HepG2 (cell line): ENCODE measurements around the gene NUAK2. TPM values are rescaled to one million over a fixed set of nuclear protein-coding genes. Genes with fewer than 3 reads are reported as not detected.

Experiments
- AHDC1 ChIP-seq: sonication (generic); formaldehyde crosslinking; IDR thresholded peaks from 2 replicates; pipeline ENCODE4 v1.5.1; 2020; ENCODE audit warnings: mild to moderate bottlenecking, missing genetic modification reagents, borderline replicate concordance
- ARHGAP35 ChIP-seq: sonication (generic); formaldehyde crosslinking; IDR thresholded peaks from 2 replicates; pipeline ENCODE4 v1.9.0; 2022; ENCODE audit warnings: mild to moderate bottlenecking, inconsistent platforms, moderate library complexity, missing genetic modification reagents, borderline replicate concordance
- FOXP1 ChIP-seq, 2 experiments: fragments of 450-650 bp in 1 of 2; IDR thresholded peaks; 2 replicates each; pipeline ENCODE4 v1.6.1; 2017 to 2018; ENCODE audit warnings: antibody characterized with exemption in 1 of 2
- KLF15 ChIP-seq: sonication (generic); formaldehyde crosslinking; IDR thresholded peaks from 2 replicates; pipeline ENCODE4 v1.8.1; 2023; ENCODE audit warnings: borderline replicate concordance, mild to moderate bottlenecking, inconsistent platforms, missing genetic modification reagents, mixed read lengths
- NR2F6 ChIP-seq, 2 experiments: IDR thresholded peaks; 2 replicates each; pipeline ENCODE4 v1.6.1; 2016; ENCODE audit warnings: antibody characterized with exemption in 1 of 2, mild to moderate bottlenecking in 1 of 2
- PLRG1 ChIP-seq: fragments of 450-650 bp; conservative IDR thresholded peaks from 2 replicates; pipeline ENCODE4 v1.6.1; 2016
- SCMH1 ChIP-seq: sonication (generic); formaldehyde crosslinking; IDR thresholded peaks from 2 replicates; pipeline ENCODE4 v1.9.0; 2021; ENCODE audit warnings: missing genetic modification reagents, mild to moderate bottlenecking, borderline replicate concordance
- SRSF1 ChIP-seq: fragments of 200-400 bp; formaldehyde crosslinking; optimal IDR thresholded peaks from 2 replicates; pipeline ENCODE3; 2017; ENCODE audit warnings: mild to moderate bottlenecking, low read depth, low read length, moderate library complexity
- STAT5B ChIP-seq: sonication (generic); formaldehyde crosslinking; IDR thresholded peaks from 2 replicates; pipeline ENCODE4 v1.4.0; 2020; ENCODE audit warnings: missing genetic modification reagents
- ZBTB2 ChIP-seq: sonication (generic); formaldehyde crosslinking; IDR thresholded peaks from 2 replicates; pipeline ENCODE4 v1.8.0; 2022; ENCODE audit warnings: low read depth, missing genetic modification reagents
- ZNF510 ChIP-seq: sonication (generic); formaldehyde crosslinking; IDR thresholded peaks from 2 replicates; pipeline ENCODE4 v1.4.0; 2020; ENCODE audit warnings: low read depth, mild to moderate bottlenecking, missing genetic modification reagents
- ZNF605 ChIP-seq: sonication (generic); formaldehyde crosslinking; IDR thresholded peaks from 2 replicates; pipeline ENCODE4 v1.8.0; 2022; ENCODE audit warnings: mild to moderate bottlenecking, missing genetic modification reagents
- ZNF850 ChIP-seq: sonication (generic); formaldehyde crosslinking; conservative IDR thresholded peaks from 2 replicates; pipeline ENCODE4 v1.9.0; 2021; ENCODE audit warnings: mild to moderate bottlenecking, missing genetic modification reagents
- polyA plus RNA-seq, 8 experiments: library from polyadenylated mRNA; depleted of rRNA in 3 of 8; stranded (reverse) in 7 of 8; unstranded in 1 of 8; fragments of >200 nt; fragmentation: Illumina TruSeq in 4 of 8; extraction: Trizol in 4 of 8; gene quantifications; 2 replicates each; pipeline versions ENCODE4 v1.2.1 to v1.2.3, GENCODE V29; 2011 to 2016; ENCODE audit warnings: low read depth in 4 of 8, missing spikeins in 1 of 8, mixed read lengths in 1 of 8; ENCODE audit not compliant: insufficient read depth in 1 of 8
- total RNA-seq, 5 experiments: library from RNA; depleted of rRNA; stranded (reverse); fragments of >200 nt; fragmentation: Illumina TruSeq; extraction: Trizol; gene quantifications; 2 replicates each; pipeline ENCODE4 v1.2.3, GENCODE V29; 2016; ENCODE audit warnings: low read depth in 1 of 5
- TF ChIP-seq, protein P1 (sequence below): IDR thresholded peaks from 2 replicates; pipeline ENCODE4 v1.4.0; 2020; ENCODE audit warnings: mild to moderate bottlenecking, missing genetic modification reagents
- TF ChIP-seq, protein P2 (sequence below): sonication (generic); formaldehyde crosslinking; IDR thresholded peaks from 2 replicates; pipeline ENCODE4 v1.8.1; 2023; ENCODE audit warnings: missing genetic modification reagents, inconsistent platforms, borderline replicate concordance

Gene NUAK2
- total and polyA plus RNA-seq, 2 of the 13 experiments (the other 11 are each of a cell fraction or from before 2014, with no cell fraction given) = 0.75 to 1.1 TPM

DNA sequence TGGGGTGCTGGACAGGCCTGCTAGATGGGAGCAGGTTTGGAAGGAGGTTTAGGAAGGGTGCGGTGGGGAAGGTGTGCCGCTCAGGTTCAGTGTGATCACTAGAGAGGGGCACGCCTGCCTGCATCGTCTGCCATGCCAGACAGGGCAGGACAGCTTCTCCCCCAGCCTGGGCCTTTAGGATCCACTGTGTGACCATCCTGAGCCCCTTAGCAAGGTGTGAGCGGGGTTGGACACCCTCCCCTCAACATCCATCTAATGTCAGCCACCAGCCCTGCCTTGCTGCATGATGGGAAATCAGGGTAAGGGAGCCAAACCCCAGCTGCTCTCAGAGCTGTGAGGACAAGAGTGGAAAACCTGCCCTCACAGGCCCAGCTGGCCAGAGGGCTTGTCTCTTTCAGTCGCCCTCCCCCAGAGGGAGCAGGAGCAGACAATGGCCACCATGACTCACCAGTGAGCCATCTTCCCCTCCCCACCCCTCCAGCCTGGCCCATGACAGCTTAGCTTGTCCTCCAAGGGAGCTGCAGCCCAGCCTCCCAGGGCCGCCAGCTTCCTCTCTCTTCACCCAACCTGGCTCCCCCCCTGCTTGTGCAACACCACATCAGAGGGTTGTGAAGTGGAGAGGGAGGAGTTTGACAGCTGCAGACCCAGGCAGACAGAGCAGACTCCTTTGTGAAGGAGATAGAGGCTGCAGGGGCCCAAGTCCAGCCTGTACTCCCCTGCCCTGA lies 37.0 kb downstream of the NUAK2 start (continued):
- TF ChIP-seq ZBTB2 (CRISPR knock-in tag) = no peak
- TF ChIP-seq, protein P1, sequence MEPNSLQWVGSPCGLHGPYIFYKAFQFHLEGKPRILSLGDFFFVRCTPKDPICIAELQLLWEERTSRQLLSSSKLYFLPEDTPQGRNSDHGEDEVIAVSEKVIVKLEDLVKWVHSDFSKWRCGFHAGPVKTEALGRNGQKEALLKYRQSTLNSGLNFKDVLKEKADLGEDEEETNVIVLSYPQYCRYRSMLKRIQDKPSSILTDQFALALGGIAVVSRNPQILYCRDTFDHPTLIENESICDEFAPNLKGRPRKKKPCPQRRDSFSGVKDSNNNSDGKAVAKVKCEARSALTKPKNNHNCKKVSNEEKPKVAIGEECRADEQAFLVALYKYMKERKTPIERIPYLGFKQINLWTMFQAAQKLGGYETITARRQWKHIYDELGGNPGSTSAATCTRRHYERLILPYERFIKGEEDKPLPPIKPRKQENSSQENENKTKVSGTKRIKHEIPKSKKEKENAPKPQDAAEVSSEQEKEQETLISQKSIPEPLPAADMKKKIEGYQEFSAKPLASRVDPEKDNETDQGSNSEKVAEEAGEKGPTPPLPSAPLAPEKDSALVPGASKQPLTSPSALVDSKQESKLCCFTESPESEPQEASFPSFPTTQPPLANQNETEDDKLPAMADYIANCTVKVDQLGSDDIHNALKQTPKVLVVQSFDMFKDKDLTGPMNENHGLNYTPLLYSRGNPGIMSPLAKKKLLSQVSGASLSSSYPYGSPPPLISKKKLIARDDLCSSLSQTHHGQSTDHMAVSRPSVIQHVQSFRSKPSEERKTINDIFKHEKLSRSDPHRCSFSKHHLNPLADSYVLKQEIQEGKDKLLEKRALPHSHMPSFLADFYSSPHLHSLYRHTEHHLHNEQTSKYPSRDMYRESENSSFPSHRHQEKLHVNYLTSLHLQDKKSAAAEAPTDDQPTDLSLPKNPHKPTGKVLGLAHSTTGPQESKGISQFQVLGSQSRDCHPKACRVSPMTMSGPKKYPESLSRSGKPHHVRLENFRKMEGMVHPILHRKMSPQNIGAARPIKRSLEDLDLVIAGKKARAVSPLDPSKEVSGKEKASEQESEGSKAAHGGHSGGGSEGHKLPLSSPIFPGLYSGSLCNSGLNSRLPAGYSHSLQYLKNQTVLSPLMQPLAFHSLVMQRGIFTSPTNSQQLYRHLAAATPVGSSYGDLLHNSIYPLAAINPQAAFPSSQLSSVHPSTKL (CRISPR knock-in tag) = peak; percentile 77
- TF ChIP-seq NR2F6 (IDR thresholded peaks at IDR 0.05) = peak; percentile 55; the same call in 1 of the 2 replicates
- peak; percentile 83 for TF ChIP-seq NR2F6 (CRISPR knock-in tag; IDR thresholded peaks at IDR 0.05)
- no peak for TF ChIP-seq SRSF1
- no peak for TF ChIP-seq STAT5B (CRISPR knock-in tag)
- TF ChIP-seq ZNF605 = 0 out of 2 replicates have a peak, but pooled peaks have one; percentile 40
- TF ChIP-seq, protein P2, sequence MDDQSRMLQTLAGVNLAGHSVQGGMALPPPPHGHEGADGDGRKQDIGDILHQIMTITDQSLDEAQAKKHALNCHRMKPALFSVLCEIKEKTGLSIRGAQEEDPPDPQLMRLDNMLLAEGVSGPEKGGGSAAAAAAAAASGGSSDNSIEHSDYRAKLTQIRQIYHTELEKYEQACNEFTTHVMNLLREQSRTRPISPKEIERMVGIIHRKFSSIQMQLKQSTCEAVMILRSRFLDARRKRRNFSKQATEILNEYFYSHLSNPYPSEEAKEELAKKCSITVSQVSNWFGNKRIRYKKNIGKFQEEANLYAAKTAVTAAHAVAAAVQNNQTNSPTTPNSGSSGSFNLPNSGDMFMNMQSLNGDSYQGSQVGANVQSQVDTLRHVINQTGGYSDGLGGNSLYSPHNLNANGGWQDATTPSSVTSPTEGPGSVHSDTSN (CRISPR knock-in tag) = no peak
- no peak for TF ChIP-seq ZNF850 (CRISPR knock-in tag)
- TF ChIP-seq ARHGAP35 (CRISPR knock-in tag) = no peak
- TF ChIP-seq KLF15 (CRISPR knock-in tag) = no peak
- TF ChIP-seq FOXP1 (IDR thresholded peaks at IDR 0.05) = no peak
- TF ChIP-seq FOXP1 (CRISPR knock-in tag; IDR thresholded peaks at IDR 0.05) = peak; percentile 31; the same call in 1 of the 2 replicates
- no peak for TF ChIP-seq ZNF510 (CRISPR knock-in tag)
- TF ChIP-seq SCMH1 (CRISPR knock-in tag) = no peak
- TF ChIP-seq PLRG1 = no peak
- TF ChIP-seq AHDC1 (CRISPR knock-in tag) = no peak
